ENCODE results near the gene KCTD19.
"Not testable (repeated sequence)": the region's sequence is repeated elsewhere in the genome, so short reads cannot be mapped to it uniquely, and the experiment has no call there.

Gene KCTD19

DNA sequence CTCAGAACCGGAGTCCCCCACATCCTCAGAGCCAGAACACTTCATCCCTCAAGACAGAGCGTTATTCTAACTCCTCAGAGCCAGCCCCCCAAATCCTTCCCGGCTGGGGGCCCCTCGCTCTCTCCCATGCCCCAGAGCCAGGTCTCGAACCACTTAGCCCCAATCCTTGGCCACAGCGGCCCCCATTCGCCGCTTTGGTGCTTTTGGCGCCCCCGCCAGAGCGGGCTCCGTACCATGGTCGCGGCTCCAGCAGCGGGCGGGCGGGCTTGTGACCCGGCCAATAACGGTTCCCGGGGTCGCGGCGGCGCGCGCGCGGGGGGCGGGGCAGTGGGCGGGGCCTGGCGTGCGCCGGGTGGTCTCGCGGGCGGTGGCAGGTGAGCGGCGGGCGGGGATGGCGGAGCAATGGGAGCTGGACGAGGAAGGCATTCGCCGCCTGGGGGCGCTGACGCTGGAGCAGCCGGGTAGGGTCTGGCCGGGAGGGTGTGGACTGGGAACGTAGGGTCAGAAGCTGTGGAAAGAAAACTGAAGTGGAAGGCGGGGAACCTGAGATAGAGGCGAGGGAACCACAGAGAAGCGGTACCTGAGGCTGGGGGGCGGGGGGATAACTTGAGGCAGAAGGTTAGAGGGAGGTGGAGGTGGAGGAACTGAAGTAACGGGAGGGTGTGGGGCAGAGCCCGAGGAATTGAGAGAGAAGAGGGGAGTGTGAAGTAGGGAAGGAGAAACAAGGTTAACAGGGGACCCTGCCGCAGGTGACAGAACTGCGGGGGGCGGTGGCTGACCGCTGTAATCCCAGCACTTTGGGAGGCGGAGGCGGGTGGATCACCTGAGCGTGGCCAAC lies at the start of gene KCTD19, which contains the start of gene LRRC36:
Gene KCTD19, minus strand, starts transcription at position 270 of the 838 bp plus-strand sequence. Its CDS starts 34 bp downstream, at position 236.
Gene LRRC36, plus strand, starts transcription at position 344 of the 838 bp plus-strand sequence. Its CDS starts 48 bp downstream, at position 392.
- no peak for DNase-seq

GRCh38 chr16:67376012-67376411 lies 49.5 kb upstream of the KCTD19 start:
- not testable (repeated sequence) for DNase-seq

DNA sequence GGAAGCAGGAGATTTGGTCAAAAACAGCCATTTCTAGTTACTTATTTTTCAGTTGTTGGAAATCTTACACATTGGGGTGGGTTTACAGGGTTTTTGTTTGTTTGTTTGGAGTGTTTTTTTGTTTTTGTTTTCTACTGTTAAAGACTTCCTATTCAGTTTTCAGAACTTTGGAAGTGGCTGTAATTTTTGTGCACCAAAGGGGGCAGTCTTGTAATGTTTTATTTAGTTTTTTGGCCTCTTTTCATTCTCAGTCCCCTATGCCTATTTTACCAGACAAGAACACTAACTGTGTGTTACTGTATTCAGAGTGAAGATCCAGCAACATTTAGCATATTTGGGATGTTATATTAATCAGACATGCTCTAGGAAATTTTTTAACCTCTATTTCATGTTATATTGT lies 46.1 kb upstream of the KCTD19 start:
- DNase-seq = no peak

DNA sequence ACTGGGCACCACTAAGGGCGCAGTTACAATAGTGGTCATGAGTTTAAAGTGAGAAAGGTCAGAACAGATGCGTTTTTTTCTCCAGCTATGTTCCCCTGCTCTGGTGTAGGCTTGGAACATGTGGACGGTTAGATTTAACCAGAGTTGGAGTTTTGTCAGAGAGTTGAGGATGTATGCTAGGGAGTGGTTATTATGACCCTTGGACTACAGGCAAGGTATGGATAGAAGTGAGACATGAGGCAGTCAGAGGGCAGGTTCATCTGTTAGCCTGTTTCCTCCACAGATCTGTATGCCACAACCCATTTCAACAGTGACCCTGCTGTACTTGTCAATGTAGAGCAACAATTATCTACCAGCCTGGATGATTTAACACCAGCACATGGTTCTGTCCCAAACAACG lies 44.1 kb upstream of the KCTD19 start:
- DNase-seq = no peak

DNA sequence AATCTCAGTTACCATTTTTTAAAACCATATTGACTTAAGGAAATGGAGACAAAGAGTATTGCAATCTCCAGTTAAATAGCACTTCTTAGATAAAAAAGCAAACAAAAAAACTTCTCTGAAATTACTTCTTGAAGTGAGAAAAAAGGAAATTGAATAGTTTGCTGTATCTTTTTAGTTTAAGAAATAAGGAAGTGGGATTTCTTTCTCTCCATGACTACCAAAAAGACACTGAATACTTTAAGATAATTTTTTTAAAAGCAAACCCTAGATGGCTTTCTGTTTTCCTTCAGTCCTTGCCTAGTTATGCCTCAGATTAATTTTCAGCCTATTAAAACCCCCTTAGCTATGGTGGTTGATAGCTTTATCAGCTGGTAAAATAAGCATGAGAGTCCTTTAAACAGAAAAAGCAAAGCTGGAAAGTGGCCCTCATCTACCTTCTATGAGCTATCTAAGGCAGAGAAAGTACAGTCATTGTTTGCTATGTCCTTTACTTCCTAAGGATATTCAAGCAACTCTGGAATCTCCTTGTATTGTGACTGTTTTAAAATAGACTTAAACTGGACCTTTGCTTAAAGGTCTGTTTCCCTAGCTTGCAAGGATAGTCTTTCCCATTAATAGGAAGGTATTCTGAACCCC lies 38.2 kb upstream of the KCTD19 start:
- DNase-seq = no peak

GRCh38 chr16:67361038-67361437 lies 34.5 kb upstream of the KCTD19 start:
- DNase-seq = no peak

DNA sequence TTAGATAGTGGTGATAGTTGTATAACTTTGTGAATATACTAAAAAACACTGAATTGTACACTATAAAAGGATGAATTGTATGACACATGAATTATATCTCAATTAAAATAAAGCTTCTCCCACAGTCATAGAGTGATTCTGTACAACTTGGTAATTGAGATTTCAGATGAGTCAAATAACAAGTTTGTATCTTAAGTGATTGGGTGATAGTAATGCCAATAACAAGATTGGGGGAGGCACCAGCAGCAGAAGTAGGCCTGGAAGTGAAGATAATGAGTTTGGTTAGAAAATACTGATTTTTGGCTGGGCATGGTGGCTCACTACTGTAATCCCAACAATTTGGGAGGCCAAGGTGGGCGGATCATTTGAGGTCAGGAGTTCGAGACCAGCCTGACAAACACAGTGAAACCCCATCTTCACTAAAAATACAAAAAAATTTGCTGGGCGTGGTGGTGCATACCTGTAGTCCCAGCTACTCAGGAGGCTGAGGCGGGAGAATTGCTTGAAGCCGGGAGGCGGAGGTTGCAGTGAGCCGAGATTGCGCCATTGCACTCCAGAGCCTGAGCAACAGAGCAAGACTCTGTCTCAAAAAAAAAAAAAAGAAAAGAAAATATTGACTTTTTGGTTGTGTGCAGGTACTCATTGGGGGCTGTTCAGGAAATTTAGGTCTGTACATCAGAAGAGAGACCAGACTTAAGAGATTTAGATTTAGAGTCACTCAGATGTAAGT lies 33.2 kb upstream of the KCTD19 start:
- DNase-seq = not testable (repeated sequence)

DNA sequence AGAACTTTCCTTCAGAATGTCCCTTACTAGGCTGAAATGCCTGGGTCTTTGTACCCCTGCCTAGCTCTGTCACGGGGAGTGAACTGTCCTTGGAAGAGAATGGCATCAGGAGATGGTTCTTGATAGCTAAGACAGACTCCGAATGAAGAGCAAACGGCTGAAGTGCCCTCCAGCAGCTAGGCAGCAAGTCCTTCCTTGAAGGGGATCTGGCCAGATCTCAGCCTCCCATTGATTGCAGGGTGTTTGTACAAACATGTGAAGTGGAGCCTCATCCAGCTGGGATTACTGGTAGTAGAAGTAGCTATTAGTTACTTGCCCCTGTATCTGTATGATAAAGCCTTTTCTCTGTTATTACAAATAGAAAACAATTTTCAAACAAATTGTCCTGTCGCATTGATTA lies 31.0 kb upstream of the KCTD19 start:
- no peak for DNase-seq

- DNase-seq = no peak
Measured at GRCh38 chr16:67356396-67356795, 29.9 kb upstream of the KCTD19 start.

DNA sequence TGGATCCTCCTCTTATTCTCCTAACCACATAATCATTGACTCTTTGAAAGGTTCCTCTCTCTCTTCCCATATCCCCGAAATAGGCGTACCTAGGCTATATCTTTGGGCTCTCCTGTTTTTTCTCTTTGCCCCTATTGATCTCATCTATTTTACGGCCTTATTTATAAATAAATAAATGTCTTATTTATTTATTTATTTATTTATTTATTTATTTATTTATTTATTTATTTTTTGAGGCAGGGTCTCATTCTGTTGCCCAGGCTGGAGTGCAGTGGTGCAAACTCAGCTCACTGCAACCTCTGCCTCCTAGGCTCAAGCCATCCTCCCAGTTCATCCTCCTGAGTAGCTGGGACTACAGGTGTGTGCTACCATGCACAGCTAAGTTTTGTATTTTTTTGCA lies 25.9 kb upstream of the KCTD19 start:
- not testable (repeated sequence) for DNase-seq

GRCh38 chr16:67350324-67350723 lies 23.8 kb upstream of the KCTD19 start:
- no peak for DNase-seq

DNA sequence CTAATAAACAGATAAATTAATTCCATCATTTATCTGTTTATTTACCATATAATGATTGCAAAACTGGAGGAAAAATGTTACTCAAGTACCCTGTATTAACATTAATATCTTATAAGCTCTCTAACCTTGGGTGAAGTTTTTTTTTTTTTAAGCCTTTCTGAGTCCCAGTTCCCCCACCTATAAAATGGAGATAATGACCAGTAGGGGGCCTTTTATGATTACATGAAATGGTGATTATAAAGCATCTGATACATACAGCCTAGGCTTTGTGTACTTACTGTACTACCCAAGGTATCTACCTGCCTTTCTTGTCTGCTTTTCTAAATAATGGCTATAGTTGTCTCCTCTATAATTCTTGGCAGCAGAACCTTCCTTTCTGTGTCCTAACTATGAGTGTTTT lies 22.6 kb upstream of the KCTD19 start:
- DNase-seq = no peak

DNA sequence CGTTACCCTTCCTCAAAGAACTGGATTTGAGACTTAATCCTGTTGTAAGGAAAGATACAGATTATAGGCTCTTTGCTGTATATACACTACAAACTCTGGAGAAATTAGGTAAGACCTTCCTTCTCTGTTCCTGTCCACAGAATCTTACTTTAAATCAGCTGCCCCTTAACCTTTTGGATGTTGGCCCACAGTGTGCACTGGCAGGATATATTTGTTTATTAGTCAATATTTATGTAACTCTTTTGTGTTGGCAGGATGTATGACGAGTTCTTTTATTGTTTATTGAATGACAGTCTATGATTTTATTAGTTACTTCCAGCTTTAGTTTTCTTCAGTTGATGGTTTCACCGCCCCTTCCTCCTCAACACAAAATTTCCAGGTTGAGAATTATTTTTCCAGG lies 19.8 kb upstream of the KCTD19 start:
- DNase-seq = no peak

- no peak for DNase-seq
Measured at GRCh38 chr16:67345401-67345800, 18.9 kb upstream of the KCTD19 start.

GRCh38 chr16:67342616-67343015 lies 16.1 kb upstream of the KCTD19 start:
- no peak for DNase-seq

GRCh38 chr16:67341250-67341649 lies 14.7 kb upstream of the KCTD19 start:
- DNase-seq = no peak

DNA sequence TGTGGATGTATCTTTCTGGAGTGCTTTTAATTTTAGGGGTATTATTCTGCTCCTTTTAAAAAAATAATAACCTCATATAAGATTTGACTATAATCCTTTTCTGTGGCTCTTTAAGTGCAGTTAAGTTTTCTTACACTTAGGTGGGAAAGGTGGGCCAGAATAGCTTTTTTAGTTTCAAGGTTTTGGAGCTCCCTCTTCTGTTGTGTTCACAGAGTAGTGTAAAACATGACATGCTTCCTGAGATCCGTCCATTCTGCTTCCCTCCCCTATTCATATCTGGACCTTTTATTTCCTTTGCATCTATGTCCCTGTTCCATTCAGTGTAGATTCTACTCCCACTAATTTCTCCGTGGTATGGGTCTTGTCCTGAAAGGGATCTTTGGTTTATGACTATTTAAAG lies 12.9 kb upstream of the KCTD19 start:
- no peak for DNase-seq

DNA sequence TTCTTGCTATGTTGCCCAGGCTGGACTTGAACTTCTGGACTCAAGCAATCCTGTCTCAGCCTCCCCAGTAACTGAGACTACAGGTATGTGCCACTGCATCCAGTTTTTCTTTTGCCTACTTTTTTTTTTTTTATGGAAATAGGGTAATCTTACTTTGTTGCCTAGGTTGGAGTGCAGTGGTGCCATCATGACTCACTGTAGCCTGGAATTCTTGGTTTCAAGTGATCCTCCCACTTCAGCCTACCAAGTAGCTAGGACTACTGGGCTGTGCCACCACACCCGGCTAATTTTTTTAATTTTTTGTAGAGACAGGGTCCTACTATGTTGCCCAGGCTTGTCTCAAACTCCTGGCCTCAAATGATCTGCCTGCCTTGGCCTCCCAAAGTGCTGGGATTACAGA lies 10.1 kb upstream of the KCTD19 start:
- DNase-seq = no peak

DNA sequence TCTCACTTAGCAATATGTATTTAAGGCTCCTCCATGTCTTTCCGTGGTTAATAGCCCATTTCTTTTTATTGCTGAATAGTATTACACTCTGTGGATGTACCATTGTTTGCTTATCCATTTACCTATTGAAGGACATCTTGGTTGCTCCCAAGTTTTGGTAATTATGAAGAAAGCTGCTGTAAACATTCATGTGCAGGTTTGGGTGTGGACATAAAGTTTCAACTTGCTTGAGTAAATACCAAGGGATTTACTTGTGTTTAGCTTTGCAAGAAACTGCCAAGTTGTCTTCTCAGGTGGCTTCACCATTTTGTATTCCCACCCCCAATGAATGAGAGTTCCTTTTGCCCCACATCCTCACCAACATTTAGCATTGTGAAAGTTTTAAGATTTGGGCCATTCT lies 9.6 kb upstream of the KCTD19 start:
- DNase-seq = no peak

DNA sequence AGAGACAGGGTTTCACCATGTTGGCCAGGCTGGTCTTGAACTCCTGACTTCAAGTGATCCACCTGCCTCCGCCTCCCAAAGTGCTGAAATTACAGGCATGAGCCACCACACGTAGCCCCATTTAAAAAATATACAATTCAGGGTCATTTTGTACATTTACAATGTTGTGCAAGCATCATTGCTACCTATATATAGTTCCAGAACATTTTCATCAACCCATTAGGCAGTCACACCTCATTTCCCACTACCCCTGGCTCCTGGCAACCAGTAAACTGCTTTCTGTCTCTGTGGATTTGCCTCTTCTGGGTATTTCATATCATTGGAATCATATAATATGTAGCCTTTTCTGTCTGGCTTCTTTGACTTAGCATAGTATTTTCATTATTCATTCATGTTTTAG lies 6.8 kb upstream of the KCTD19 start:
- DNase-seq = no peak

GRCh38 chr16:67329901-67330300 lies 3.4 kb upstream of the KCTD19 start:
- no peak for DNase-seq

DNA sequence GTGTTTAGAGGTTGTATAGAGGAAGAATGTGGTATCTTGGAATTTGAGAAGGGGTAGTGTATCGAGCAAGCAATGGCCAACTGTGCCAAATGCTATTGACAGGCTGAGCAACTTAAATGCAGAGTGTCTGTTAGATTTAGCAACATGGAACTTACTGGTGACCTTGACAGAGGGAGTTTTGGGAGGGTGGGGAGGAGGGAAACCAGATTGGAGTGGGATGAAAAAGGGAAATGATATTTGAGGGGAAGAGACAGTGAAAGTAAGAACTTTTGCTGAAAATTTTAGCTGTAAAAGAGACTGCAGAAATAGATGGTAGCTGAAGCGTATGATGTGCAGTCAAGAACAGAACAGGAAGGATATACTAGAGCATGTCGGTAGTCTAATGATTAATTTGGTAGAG lies 1.2 kb upstream of the KCTD19 start:
- DNase-seq = no peak

DNA sequence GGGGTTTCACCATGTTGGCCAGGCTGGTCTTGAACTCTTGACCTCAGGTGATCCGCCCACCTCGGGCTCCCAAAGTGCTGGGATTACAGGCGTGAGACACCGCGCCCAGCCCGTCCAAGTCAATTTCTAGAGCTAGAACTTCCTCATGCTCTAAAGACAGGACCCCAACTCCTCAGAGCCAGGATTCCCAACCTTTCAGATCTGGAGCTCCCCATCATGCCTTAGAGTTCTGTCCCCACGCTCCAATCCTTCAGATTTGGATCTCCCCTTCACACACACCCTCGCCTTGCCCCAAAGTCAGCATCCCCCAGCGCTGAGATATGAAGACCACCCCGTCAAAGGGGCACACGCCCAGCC lies 448 bp downstream of the KCTD19 start:
- no peak for DNase-seq

DNA sequence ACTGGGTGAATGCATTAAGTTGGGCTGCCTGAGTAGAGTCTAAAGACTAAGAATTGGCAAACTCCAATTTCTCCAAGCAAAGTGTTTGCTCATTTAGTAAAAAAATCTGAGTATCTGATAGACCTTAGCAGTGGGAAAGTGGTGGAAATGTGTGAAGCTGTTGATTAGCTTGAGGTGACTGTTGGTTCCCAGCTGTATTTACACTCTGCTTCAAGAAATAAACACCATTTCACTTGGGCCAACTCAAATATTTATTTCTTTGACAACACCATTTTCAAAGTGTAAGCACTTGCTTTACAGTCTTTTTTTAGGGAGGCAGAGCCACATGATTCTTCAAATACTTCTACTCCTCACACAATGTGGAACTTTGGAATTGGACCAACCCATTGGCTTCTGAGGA lies 8.7 kb downstream of the KCTD19 start:
- no peak for DNase-seq
